HL-60 (cell line): Measurements from ENCODE around the gene DBI.

Experiments used
- CTCF ChIP-seq: IDR thresholded peaks from one replicate; pipeline ENCODE4 v1.5.1; 2011; ENCODE audit warnings: low read length, control low read depth, inconsistent platforms; ENCODE audit not compliant: insufficient read depth
- GABPA ChIP-seq: IDR thresholded peaks from 2 replicates; pipeline ENCODE4 v1.6.1; 2012; ENCODE audit warnings: low read depth
- SPI1 ChIP-seq: IDR thresholded peaks from 2 replicates; pipeline ENCODE4 v1.6.1; 2012; ENCODE audit warnings: low read depth, mild to moderate bottlenecking, borderline replicate concordance

GRCh38 chr2:119352357-119352756, 14.4 kb upstream of the DBI start:
- TF ChIP-seq CTCF (no peak), GABPA (no peak), SPI1 (peak; percentile 58; the same call in 1 of the 2 replicates)
